ENCODE data around the gene ABCE1.

DNA sequence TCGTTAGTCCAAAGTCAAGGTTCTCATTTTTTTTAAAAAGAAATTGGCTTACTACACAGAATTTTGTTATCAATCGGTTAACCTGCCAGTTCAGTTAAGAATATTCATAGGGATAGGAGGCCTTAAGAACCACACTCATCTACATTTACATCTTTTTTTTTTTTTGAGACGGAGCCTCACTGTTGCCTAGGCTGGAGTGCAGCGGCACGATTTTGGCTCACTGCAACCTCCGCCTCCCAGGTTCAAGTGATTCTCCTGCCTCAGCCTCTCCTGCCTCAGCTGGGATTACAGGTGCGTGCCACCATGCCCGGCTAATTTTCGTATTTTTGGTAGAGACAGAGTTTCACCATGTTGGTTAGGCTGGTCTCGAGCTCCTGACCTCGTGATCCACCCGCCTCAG lies 33.7 kb downstream of the ABCE1 start:
- TF ChIP-seq, protein P1, sequence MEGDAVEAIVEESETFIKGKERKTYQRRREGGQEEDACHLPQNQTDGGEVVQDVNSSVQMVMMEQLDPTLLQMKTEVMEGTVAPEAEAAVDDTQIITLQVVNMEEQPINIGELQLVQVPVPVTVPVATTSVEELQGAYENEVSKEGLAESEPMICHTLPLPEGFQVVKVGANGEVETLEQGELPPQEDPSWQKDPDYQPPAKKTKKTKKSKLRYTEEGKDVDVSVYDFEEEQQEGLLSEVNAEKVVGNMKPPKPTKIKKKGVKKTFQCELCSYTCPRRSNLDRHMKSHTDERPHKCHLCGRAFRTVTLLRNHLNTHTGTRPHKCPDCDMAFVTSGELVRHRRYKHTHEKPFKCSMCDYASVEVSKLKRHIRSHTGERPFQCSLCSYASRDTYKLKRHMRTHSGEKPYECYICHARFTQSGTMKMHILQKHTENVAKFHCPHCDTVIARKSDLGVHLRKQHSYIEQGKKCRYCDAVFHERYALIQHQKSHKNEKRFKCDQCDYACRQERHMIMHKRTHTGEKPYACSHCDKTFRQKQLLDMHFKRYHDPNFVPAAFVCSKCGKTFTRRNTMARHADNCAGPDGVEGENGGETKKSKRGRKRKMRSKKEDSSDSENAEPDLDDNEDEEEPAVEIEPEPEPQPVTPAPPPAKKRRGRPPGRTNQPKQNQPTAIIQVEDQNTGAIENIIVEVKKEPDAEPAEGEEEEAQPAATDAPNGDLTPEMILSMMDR (conservative IDR thresholded peaks at IDR 0.05 in 1 of 2, IDR thresholded peaks at IDR 0.05 in 1 of 2; ENCODE audit: low read depth in 1 of 2, low read length in 2 of 2), result no peak
- TF ChIP-seq EZH2 (IDR thresholded peaks at IDR 0.05; ENCODE audit: low read length, missing control alignments), result no peak

All from fibroblast of lung (primary cell).